ENCODE data around the gene PNKP.

Gene PNKP

GRCh38 chr19:49875177-49875576 lies 7.8 kb upstream of the PNKP start:
- no peak for DNase-seq

- DNase-seq: no peak
Observed at GRCh38 chr19:49874503-49875157, 7.3 kb upstream of the PNKP start.

GRCh38 chr19:49873834-49874233 lies 6.5 kb upstream of the PNKP start:
- DNase-seq: no peak

GRCh38 chr19:49873129-49873521 lies 5.7 kb upstream of the PNKP start:
- DNase-seq: no peak

GRCh38 chr19:49872245-49873128 lies 5.1 kb upstream of the PNKP start:
- DNase-seq: no peak

- DNase-seq: no peak
Observed at GRCh38 chr19:49871349-49871985, 4.1 kb upstream of the PNKP start.

GRCh38 chr19:49870309-49870901 lies 3.0 kb upstream of the PNKP start:
- no peak for DNase-seq

GRCh38 chr19:49869484-49870308 lies 2.3 kb upstream of the PNKP start:
- peak; percentile 68 to 75 (median 70) for DNase-seq

GRCh38 chr19:49869009-49869483 lies 1.7 kb upstream of the PNKP start:
- DNase-seq: no peak

- no peak for DNase-seq
Observed at GRCh38 chr19:49864890-49865289, 2.5 kb downstream of the PNKP start.

GRCh38 chr19:49863935-49864320 lies 3.4 kb downstream of the PNKP start:
- no peak for DNase-seq

- DNase-seq: no peak
Observed at GRCh38 chr19:49863254-49863934, 4.0 kb downstream of the PNKP start.

GRCh38 chr19:49862391-49863253 lies 4.8 kb downstream of the PNKP start:
- DNase-seq: no peak

GRCh38 chr19:49861541-49862378 lies 5.6 kb downstream of the PNKP start:
- DNase-seq: no peak

- DNase-seq: no peak
Observed at GRCh38 chr19:49861107-49861506, 6.3 kb downstream of the PNKP start.

GRCh38 chr19:49860336-49861102 lies 6.9 kb downstream of the PNKP start:
- DNase-seq: no peak

- DNase-seq: no peak
Observed at GRCh38 chr19:49859682-49860335, 7.6 kb downstream of the PNKP start.
